SKM-1 treated with dmso at 0.1 percent for 144 hours (cell line): ENCODE data around the gene DENND1A.

Experiments
- DNase-seq: peaks from one replicate; lab custom pipeline; 2025; ENCODE audit not compliant: unreplicated experiment; lab: John Stamatoyannopoulos, UW

The DENND1A gene

DNA sequence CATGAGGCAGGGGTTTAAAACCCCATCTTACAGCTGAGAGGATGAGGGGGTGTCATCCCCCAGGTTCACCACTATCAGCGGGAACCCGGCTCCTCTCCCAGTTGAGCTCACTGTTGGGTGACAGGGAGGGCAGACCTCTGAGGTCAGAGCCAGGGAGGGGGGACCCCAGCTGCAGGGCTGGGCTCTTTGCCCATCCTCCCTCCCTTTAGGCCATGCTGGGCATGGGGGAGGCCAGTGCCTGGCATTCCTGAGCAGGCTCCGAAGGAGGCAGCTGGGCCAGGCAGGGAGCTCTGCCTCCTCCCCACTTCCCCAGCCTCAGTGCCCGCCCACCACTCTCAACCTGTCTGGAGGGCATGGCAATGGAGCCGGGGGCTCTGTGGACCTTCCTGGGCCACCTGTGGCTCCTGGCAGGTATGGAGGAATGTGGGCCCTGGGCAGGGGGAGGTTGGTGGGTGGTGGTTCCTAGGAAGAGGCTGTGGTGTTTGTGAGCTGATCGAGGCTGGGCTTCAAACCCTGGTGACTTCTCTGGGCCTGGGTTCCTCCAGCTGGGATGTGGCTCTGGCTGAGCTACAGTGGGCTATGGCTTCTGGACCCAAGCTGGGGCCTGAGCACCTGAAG is 561.3 kb downstream of the DENND1A start:
- DNase-seq, result no peak

DNA sequence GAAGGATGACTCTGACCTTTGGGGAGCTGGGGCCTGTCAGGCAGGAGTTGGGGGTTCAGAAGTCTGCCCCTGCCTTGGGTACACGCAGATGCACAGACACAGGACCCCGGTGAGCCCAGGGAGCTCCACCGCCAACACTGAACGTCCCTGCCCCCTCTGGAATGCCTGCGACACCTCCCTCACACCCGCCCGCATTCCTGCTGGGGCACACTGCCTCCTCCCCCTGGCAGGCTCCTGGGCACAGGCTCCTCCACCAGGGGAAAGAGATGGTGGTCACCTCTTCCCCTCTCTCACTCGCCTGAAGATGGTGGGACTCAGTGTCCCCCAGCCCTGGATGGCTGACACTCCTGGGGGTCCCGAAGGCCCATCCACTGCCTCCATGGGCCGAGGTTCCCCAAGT is 561.9 kb downstream of the DENND1A start:
- no peak for DNase-seq

DNA sequence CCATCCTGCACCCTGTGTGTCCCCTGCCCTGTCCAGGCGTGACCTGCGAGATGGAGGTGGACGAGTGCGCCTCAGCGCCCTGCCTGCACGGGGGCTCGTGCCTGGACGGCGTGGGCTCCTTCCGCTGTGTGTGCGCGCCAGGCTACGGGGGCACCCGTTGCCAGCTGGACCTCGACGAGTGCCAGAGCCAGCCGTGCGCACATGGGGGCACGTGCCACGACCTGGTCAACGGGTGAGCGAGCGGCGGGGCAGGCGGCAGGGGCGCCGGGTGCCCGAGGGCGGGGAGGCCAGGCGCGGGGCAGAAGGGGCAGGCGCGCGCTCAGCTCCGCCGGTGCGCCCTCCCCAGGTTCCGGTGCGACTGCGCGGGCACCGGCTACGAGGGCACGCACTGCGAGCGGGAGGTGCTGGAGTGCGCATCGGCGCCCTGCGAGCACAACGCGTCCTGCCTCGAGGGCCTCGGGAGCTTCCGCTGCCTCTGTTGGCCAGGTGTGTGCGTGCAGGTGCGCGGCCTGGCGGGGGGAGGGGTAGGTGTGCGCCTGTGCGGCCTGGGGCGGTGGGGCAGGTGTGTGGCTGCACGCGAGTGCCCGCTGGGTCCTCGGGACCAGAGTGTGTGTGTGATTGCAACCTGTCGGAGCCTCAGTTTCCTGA is 563.9 kb downstream of the DENND1A start:
- no peak for DNase-seq

DNA sequence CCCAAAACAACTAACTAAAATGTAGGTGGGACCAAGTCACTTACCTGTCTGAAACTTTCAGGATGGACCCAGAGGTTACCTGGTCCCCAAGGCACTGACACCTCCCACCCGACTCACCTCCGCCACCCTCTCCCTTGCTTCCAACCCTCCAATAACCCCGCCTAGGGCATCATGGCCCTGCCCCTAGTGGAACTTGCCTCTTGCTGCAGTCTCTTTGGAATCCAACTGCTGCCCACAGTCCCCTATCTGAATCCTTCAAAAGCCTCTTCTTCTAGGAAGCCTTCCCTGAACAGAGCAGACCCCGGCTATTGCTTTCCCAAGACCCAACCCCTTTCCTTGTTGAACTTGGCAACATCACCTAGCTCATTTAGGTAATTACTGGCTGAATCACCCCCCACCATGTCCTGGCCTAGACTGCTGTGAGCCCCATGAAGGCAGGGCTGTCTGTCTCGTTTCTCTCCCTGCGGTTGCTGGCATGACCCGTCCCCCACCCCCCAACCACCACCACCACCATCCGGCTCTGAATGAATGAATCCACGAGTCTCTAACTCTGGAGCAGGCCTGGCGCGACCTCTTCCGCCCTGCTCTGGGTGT is 564.5 kb downstream of the DENND1A start:
- DNase-seq, result no peak

DNA sequence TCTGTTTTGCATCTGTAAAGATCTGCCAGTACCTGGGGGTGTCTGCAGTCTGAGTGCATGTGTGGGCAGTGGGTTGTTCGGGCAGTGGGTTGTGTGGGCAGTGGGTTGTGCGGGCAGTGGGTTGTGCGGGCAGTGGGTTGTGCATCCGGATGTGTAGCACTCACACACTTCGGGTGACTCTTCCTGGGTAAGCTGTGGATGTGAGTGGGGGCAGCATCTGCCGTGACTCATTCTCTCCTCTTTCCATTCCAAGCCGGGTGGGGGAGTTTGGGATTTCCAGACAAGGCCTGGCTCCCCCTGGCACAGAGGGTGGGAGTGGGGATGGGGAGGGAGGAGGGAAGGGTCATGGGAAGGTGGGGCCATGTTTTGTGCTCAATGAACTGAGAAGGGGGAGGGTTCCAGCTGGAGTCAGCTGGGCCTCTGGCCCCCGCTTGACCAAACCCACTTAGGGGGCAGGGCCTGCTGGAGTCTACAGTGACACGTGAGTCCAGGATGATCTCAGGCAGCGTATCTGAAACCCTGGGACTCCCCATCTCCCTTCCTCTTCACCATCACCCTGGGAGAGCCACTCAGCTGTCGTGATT is 565.6 kb downstream of the DENND1A start:
- DNase-seq, result no peak

DNA sequence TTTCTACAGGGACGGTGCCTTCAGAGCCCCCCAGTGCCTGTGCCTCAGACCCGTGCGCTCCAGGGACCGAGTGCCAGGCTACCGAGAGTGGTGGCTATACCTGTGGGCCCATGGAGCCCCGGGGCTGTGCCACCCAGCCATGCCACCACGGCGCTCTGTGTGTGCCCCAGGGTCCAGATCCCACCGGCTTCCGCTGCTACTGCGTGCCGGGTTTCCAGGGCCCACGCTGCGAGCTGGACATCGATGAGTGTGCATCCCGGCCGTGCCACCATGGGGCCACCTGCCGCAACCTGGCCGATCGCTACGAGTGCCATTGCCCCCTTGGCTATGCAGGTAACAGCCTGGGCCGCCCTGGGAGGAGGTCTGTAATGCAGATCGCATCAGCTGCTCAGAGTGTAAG is 567.1 kb downstream of the DENND1A start:
- no peak for DNase-seq

DNA sequence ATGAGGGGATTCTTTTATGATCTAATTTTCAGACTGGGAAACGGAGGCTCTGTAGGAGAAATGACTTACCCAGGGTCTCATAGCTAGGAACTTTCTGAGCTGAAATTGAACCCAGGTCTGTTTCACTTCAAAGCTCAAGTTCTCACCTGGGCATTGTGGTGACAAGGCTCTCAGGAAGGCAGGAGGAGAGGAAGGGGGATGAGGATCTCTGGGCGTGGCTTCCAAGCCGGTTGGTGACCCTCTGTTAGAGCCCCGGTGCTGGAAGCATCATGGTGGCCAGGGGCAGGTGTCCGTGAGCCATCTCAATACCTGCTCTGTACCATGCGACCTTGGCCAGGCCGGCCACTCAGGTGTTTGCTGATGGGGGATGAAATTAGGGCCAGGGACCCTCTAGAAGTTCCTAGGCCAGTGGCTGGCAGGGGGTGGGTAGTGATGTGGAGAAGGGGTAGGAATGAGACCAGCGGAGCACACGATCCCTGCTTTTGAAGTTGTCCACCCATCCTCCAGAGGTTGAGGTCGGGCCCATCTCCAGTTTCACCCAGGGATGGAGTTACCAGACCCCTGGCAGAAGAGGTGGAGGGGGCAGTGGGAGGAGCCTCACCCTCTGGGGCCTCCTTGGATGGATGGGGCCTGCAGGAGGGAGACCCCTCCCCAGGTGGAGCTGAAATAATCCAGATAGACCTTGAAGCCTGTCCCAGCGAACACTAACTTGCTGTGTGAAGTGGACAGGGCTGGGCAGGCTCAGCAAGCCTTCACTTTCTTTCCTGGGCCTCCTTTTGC is 568.0 kb downstream of the DENND1A start:
- no peak for DNase-seq

DNA sequence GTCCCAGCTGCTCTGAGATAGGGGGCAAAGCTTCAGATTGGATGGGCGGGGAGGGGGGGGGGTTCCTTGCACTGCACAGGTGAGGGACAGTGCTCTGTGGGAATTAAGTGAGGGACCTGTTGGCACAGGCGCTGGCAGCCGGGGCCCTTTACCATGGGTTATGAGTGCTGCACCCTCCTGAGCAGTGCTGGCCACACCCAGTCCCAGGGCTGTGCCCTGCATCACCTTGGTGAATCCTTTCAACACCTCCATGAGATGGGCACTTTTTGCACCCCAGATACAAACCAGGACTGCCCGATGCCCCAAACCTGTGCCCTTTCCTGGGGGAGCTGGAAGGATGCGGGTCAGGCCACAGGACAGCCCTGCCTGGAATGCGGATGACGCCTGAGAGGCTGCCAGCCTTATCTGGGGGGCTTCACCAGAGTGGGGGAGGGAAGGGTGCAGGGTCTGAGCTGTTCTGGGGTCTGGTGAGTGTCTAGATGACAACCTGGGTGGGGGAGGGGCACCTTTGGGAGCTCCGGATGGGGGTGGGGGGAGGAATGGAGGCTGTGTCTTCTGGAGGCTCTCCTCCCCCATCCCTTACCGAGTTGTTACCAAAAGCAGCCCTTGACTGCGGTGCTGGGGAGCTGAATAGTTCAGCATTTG is 568.7 kb downstream of the DENND1A start:
- no peak for DNase-seq

DNA sequence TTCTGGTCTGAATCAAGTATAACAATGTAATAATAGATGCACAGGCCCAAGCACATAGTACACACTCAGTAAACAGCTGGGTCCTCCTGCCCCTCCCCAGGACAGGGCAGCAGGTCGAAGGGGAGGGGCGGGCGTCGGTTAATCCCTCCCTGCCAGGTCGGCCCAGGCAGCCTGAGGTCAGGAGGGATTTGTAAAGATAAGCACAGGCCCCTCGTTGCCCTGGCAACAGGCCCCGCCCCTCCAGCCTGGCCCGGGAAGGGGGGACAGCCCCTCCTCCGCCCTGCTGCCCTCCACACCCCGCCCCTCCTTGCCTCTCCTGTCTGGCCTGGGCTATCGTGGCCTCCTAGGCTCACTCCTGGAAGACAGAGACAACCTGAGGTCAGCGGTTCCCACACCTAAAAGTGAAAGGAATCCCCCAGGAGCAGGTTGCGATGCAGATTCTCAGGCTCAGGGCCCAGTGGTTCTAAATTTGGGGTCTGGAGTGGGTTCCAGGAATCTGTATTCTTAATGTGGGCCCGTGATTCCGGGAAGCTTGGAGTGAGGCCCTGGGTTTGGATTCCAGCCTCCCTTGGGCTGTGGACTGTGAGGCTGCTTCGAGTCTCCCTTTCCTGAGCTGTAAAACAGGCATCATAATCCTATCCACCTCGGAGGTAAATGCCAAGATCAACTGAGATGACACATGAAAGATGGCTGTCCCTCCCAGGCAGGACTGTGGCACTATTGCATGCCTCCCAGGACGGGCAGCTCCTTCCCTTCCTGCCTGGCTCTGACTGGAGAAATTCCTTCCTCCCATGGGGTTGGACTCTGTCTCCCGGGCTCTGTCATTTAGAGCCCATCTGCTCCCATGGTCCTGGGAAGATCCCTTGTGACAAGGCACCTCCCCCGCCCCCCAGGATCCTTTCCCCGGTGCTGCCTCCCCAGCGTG is 569.5 kb downstream of the DENND1A start:
- no peak for DNase-seq

DNA sequence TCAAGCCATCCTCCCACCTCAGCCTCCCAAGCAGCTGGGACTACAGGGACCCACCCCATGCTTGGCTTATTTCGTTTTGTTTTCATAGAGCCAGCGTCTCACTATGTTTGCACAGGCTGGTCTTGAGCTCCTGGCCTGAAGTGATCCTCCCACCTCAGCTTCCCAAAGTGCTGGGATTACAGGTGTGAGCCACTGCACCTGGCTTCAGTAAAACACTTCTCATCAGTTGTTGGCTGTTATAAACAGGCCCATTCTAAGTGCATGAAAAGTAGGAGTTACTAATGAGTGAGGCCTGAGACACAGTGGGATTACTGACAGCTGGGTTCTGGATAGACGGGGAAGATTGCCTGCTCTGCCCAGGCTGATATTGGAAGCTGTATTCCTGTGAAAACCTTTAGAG is 570.4 kb downstream of the DENND1A start:
- DNase-seq, result no peak

DNA sequence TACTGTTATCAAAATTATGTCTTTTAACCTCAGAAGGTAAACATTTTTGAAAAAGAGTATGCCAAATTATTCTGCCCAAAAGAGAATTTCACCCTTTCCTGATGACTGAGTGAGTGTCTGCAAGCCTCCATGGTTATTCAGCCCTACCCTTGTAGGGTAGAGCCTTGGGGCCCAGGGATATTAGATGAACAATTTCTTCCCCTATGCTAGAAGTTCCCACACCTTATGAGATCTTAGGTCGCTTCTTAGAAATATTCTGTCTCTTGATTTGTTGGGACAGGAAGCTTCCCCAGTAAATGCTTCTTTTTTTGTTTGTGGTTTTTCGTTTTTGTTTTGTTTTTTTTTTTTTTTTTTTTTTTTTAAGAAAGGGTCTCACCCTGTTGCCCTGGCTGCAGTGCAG is 570.8 kb downstream of the DENND1A start:
- DNase-seq, result no peak

DNA sequence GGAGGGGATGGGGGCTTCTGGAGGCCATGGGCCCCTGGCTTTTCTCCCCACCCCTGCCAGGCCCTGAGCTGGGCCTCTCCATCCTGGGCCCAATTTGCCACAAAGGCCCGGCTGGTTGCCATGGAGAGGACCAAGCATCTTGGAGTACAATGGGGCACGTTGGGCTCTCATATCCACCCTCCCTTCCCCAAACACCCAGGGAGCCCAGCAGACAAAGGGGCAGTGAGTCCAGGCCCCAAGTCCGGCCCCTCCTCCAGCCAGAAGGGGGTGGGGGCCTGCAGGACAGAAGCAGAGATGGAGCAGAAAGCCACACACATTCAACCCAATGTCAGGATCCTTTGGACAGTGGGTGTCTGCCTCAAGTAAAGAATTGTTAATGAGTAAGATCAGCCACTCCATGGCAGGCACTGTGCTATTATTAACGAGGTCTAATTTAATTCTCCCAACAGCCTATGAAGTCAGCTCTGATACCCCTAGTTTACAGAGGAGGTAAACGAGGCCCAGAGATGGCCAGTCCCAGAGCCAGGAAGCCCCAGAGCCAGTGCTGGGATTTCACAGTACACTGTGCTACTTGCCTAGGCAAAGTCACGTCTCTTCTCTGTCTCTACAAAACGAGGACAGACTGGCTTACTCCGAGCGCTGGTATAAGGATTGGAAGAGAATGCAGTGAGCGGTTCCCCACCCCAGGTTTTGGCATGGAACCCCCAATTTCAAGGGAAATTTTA is 571.6 kb downstream of the DENND1A start:
- DNase-seq, result no peak

DNA sequence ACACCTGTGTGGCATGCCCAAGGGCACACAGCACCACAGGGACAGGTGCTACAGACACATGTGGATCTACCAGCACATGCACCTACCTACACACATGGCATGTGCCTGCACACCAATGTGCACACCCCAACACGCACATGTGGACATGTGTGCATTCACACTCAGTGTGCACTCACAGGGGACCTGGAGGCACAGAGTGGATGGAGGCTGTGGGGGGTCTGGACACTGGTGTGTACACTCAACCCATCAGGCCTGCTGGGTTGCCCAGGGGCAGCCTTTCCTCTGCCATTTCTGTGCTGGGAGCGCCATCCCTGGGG is 572.2 kb downstream of the DENND1A start:
- DNase-seq, result no peak

DNA sequence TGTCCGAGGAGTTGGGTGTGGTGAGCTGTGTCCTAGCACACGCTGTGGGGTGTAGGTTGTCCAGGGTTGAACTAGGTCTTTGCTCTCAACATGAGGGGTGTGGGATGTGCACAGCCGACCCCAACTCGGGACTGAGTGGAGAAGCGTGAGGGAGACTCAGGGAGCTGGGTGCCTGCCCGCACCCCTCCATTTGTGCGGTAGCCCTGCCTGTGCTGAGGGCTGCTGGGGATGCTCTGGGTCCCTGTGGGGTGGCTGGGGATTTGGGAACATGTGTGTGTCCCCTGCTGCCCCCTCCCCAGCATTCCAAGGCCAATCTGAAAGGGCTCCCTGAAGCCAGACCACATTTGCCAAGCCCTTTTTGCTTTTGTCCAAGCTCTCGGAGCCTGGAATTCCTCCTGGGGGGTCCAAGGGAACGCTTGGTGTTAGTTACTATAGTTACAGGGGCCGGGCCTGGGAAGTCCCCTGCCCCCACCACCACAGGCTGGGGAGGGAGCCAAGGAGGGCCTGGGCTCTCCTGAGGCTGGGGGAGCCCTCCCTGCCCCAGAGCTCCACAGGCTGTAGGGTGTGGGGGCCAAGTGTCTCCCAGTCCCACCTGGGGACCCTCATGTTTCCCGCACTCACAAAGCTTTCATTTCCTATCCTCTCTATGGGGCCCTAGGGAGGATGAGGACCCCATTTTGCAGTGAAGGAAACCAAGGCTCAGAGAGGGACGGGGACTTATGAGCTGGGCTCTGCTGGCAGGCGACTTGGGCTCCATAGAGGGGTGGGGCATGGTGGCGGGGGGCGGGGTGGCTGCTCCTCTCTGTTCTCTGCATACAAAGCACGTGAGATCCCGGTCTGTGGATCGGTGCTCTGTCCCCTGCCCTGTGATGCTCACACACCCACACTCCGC is 572.8 kb downstream of the DENND1A start:
- no peak for DNase-seq

DNA sequence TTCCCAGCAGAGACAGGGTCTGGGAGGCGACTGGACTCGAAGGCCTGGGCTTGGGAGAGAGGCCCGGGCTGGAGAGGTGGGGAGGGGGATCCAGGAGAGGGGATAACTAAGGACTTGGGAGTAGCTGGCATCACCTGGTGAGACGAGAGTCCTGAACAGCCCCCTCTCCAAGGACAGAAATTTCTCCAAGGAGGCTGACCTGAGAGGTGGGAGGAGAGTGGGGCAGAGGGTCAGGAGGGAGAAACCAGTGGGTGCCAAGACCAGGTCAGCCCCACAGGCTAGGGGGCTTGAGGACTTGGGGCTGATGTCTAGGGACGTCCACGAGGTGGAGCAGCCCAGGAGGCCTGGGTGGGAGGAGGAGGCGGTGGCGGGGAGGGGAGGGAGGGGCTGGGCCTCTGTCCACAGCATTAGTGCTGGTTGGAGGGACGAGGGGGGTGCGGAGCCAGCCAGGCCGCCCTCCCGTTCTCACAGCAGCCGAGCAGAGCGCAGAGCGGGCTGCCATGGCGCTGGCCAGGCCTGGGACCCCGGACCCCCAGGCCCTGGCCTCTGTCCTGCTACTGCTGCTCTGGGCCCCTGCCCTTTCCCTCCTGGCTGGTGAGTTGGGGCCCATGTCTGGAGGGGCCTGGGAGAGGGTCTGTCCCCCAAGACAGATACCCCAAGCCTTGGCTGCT is 574.0 kb downstream of the DENND1A start, which contains the start of gene CRB2:
Gene CRB2 (plus strand): TSS at position 437 of the 671 bp plus-strand sequence. CDS start 64 bp downstream, at position 501.
- DNase-seq, result no peak

DNA sequence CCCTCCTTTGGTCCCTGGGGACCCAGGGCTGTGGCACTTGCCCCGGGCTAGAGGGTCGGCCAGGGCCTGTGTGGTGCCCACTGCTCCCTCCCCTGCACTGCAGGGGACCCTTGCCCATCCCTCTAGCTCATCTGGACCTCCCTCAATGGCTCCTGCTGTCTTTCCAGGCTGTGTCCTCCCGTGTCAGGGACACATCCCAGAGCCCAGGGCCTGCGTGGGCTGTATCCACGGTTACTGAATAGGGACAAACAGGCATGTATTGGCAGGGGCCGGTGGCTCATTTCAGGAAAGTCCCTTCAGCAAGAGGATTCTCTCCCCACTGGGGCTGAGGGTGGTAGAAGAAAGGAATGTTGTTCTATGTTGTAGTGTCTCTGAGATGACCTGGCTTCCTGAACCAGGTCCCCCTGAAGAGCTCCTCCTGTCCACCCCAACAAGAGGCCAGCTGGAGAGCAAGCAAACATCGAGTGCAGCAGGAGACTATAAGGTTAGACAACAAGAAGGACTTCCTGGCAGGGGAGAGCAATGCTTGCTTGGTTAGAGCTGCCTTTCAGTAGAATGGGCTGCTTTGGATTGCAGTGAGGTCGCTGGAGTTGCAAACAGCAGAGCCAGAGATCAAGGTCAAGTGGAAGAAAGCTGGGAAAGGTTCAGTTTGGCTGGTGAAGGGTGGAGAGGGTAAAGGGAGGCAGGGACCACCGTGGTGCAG is 575.0 kb downstream of the DENND1A start:
- no peak for DNase-seq

DNA sequence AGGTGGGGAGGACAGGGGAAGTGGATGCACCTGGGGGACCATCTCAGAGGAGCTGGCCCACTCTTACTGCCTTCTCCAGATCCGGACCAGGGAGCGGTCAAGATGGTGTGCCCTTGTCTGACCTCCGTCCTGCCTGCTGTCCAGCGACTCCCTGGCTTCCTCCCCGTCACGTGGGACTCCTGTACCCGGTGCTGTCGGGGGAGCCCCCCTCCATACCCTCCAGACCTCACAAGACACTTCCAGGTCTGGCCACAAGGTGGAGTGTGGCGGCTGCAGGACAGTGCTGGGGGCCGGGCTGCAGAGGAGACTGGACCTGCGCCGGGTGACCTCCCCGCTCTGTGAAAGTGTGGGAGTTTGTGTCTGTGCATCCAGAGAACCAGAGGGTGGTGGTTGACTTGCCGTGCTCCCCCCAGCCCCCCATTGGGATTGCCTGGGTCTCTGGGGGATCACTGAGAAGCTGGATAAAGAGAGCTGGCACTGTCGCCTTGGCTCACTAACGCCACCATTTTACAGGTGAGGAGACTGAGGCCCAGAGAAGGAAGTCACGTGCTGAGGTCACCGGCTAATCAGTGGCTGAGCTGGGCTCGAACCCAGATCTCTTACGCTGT is 575.8 kb downstream of the DENND1A start:
- peak; percentile 50 for DNase-seq
